DND-41 (cell line): ENCODE results near the gene FMNL3.

ENCODE experiments used
- ATAC-seq: fragments of 200-7000 bp; cut with Tn5 transposase; 3 replicates; pipeline ENCODE4 v1.9.1; 2021; ENCODE audit warnings: low read depth; ENCODE audit not compliant: insufficient read depth
- DNase-seq: peaks from one replicate; pipeline ENCODE4 v3.0.0-alpha.2; 2020
- H2AFZ ChIP-seq: 2 replicates; pipeline ENCODE4 v1.6.0; 2012; ENCODE audit warnings: low read depth, low read length
- H3K27ac ChIP-seq: 2 replicates; pipeline ENCODE4 v1.5.1; 2012; ENCODE audit warnings: low read length, inconsistent platforms
- H3K27me3 ChIP-seq: fragments of 200-600 bp; sonication (generic); 2 replicates; pipeline ENCODE4 v1.6.0; 2012; ENCODE audit warnings: low read length, mild to moderate bottlenecking, inconsistent platforms; ENCODE audit not compliant: insufficient read depth, poor library complexity
- H3K36me3 ChIP-seq: 2 replicates; pipeline ENCODE4 v1.5.1; 2012; ENCODE audit warnings: low read length, inconsistent platforms; ENCODE audit not compliant: insufficient read depth
- H3K4me1 ChIP-seq: 2 replicates; pipeline ENCODE4 v1.5.1; 2012; ENCODE audit warnings: mild to moderate bottlenecking, low read length; ENCODE audit not compliant: insufficient read depth
- H3K4me2 ChIP-seq: 2 replicates; pipeline ENCODE4 v1.6.0; 2012; ENCODE audit warnings: mild to moderate bottlenecking, moderate library complexity, low read length, inconsistent platforms; ENCODE audit not compliant: insufficient read depth
- H3K4me3 ChIP-seq, 2 experiments: fragments of 200-600 bp in 1 of 2; shearing (Covaris generic) in 1 of 2; 2 replicates each; pipeline ENCODE4 v1.5.1; 2012 to 2016; ENCODE audit warnings: inconsistent platforms in 2 of 2, low read length in 2 of 2, mild to moderate bottlenecking in 2 of 2, low read depth in 1 of 2, moderate library complexity in 1 of 2
- H3K79me2 ChIP-seq: 2 replicates; pipeline ENCODE4 v1.6.0; 2012; ENCODE audit warnings: low read length, inconsistent platforms; ENCODE audit not compliant: insufficient read depth
- H3K9ac ChIP-seq: 2 replicates; pipeline ENCODE4 v1.6.0; 2012; ENCODE audit warnings: low read depth, mild to moderate bottlenecking, inconsistent platforms, low read length, moderate library complexity
- H3K9me3 ChIP-seq: 2 replicates; pipeline ENCODE4 v1.5.1; 2012; ENCODE audit warnings: low read length, moderate library complexity, mild to moderate bottlenecking, inconsistent platforms; ENCODE audit not compliant: insufficient read depth, severe bottlenecking
- H4K20me1 ChIP-seq: 2 replicates; pipeline ENCODE4 v1.6.0; 2012; ENCODE audit warnings: low read length; ENCODE audit not compliant: insufficient read depth
- CTCF ChIP-seq: IDR thresholded peaks from 2 replicates; pipeline ENCODE4 v1.5.1; 2012; ENCODE audit warnings: borderline replicate concordance, low read length, moderate library complexity, mild to moderate bottlenecking; ENCODE audit not compliant: poor library complexity, severe bottlenecking; ENCODE audit errors: extremely low read depth
- EZH2 ChIP-seq: IDR thresholded peaks from 3 replicates; pipeline ENCODE4 v1.6.1; 2012; ENCODE audit warnings: borderline replicate concordance, low read depth, mild to moderate bottlenecking, moderate library complexity, low read length, inconsistent platforms; ENCODE audit not compliant: severe bottlenecking

FMNL3 gene

GRCh38 chr12:49624921-49625577, 82.2 kb downstream of the FMNL3 start:
- Histone ChIP-seq H2AFZ (no peak overlapping the region), H3K4me2 (no peak overlapping the region), H3K9me3 (no peaks in the 10 kb centered on the region), H3K27ac (no peak overlapping the region), H3K4me3 (no peak overlapping the region), H3K36me3 (no peaks in the 10 kb centered on the region), H4K20me1 (0 out of 2 replicates have a peak, but pooled peaks cover 2% of the 10 kb centered on the region), H3K4me1 (peaks cover 33% of the 10 kb centered on the region), H3K27me3 (peaks cover 6% of the 10 kb centered on the region), H3K9ac (no peak overlapping the region), H3K79me2 (no peaks in the 10 kb centered on the region)
- DNase-seq, result no peak
- no peak for TF ChIP-seq CTCF
- TF ChIP-seq EZH2, result no peak
- ATAC-seq, result no peak

GRCh38 chr12:49623142-49623904, 83.9 kb downstream of the FMNL3 start, which contains the start of gene PRPF40B:
Gene PRPF40B, plus strand, starts transcription at chr12:49623561. Its CDS starts 30 bp downstream, at chr12:49623591.
- Histone ChIP-seq H3K27me3 (peaks cover 12% of the 10 kb centered on the region), H3K36me3 (no peaks in the 10 kb centered on the region), H3K4me2 (peak within 1 kb of the TSS; percentile 99), H2AFZ (peak within 1 kb of the TSS; percentile 73), H4K20me1 (0 out of 2 replicates have a peak, but pooled peaks cover 2% of the 10 kb centered on the region), H3K4me1 (peaks cover 33% of the 10 kb centered on the region), H3K79me2 (no peaks in the 10 kb centered on the region), H3K9ac (peak within 1 kb of the TSS; percentile 73), H3K4me3 (peak within 1 kb of the TSS; percentile 36 to 72), H3K27ac (peak within 1 kb of the TSS; percentile 84), H3K9me3 (no peaks in the 10 kb centered on the region)
- ATAC-seq, result peak; percentile 76
- TF ChIP-seq CTCF (peak; percentile 74), EZH2 (no peak)
- DNase-seq, result peak; percentile 92

GRCh38 chr12:49622501-49623141, 84.6 kb downstream of the FMNL3 start:
- Histone ChIP-seq H3K9ac (peak overlapping the region; percentile 73), H3K27ac (peak overlapping the region; percentile 84), H3K4me3 (peak overlapping the region; percentile 36 to 72), H3K79me2 (no peaks in the 10 kb centered on the region), H2AFZ (peak overlapping the region; percentile 73), H3K36me3 (no peaks in the 10 kb centered on the region), H3K27me3 (peaks cover 12% of the 10 kb centered on the region), H3K9me3 (no peaks in the 10 kb centered on the region), H3K4me2 (peak overlapping the region; percentile 99), H4K20me1 (0 out of 2 replicates have a peak, but pooled peaks cover 2% of the 10 kb centered on the region), H3K4me1 (peaks cover 33% of the 10 kb centered on the region)
- ATAC-seq (peak; percentile 69), DNase-seq (peak; percentile 82)
- TF ChIP-seq CTCF (no peak), EZH2 (no peak)
